GM23338 (cell line): ENCODE measurements around the gene GAP43. TPM values are rescaled to one million over a fixed set of nuclear protein-coding genes. Genes with fewer than 3 reads are reported as not detected.

Source experiments
- ATAC-seq: fragments of 200-7000 bp; cut with Tn5 transposase; 3 replicates; pipeline ENCODE4 v1.9.1; 2020
- DNase-seq: peaks from one replicate; pipeline ENCODE4 v3.0.0-alpha.2; 2015; ENCODE audit warnings: low spot score
- H2AFZ ChIP-seq: fragments of 200-600 bp; sonication (generic); 2 replicates; pipeline ENCODE4 v1.8.0; 2016; ENCODE audit warnings: antibody characterized with exemption, mild to moderate bottlenecking, moderate library complexity
- H3F3A ChIP-seq: fragments of 200-600 bp; sonication (generic); replicated peaks from 2 replicates; pipeline ENCODE4 v1.8.0; 2017; ENCODE audit warnings: antibody characterized with exemption, mixed run types, low read depth
- H3K27ac ChIP-seq: fragments of 200-600 bp; sonication (generic); 2 replicates; pipeline ENCODE4 v1.6.1; 2016; ENCODE audit warnings: low read depth
- H3K27me3 ChIP-seq: fragments of 200-600 bp; sonication (generic); 2 replicates; pipeline ENCODE4 v1.8.0; 2016; ENCODE audit warnings: mild to moderate bottlenecking, mixed run types, moderate library complexity; ENCODE audit not compliant: insufficient read depth
- H3K36me3 ChIP-seq: fragments of 200-600 bp; sonication (generic); 2 replicates; pipeline ENCODE4 v1.8.0; 2016; ENCODE audit warnings: mild to moderate bottlenecking; ENCODE audit not compliant: insufficient read depth
- H3K4me1 ChIP-seq: fragments of 200-600 bp; sonication (generic); 2 replicates; pipeline ENCODE4 v1.8.0; 2016; ENCODE audit warnings: mild to moderate bottlenecking, moderate library complexity; ENCODE audit not compliant: insufficient read depth
- H3K4me2 ChIP-seq: fragments of 200-600 bp; sonication (generic); 2 replicates; pipeline ENCODE4 v1.7.1; 2017; ENCODE audit warnings: mixed run types
- H3K4me3 ChIP-seq: fragments of 200-600 bp; sonication (generic); 2 replicates; pipeline ENCODE4 v1.6.1; 2016; ENCODE audit warnings: mixed run types
- H3K79me2 ChIP-seq: fragments of 200-600 bp; sonication (generic); replicated peaks from 2 replicates; pipeline ENCODE4 v1.8.0; 2017; ENCODE audit warnings: mild to moderate bottlenecking; ENCODE audit not compliant: insufficient read depth
- H3K9me2 ChIP-seq: fragments of 200-600 bp; sonication (generic); 2 replicates; pipeline ENCODE4 v1.8.0; 2017; ENCODE audit not compliant: insufficient read depth
- H4K20me1 ChIP-seq: fragments of 200-600 bp; sonication (generic); replicated peaks from 2 replicates; pipeline ENCODE4 v1.8.0; 2017; ENCODE audit warnings: mild to moderate bottlenecking; ENCODE audit not compliant: insufficient read depth
- H3K27ac Mint-ChIP-seq: 2 replicates; pipeline ENCODE4 v1.8.0; 2020; ENCODE audit warnings: inconsistent platforms, mild to moderate bottlenecking, moderate library complexity, mixed read lengths
- H3K27me3 Mint-ChIP-seq: 3 replicates; pipeline ENCODE4 v1.8.0; 2022; ENCODE audit warnings: low read depth, mild to moderate bottlenecking, moderate library complexity, mixed read lengths, inconsistent platforms; ENCODE audit not compliant: insufficient read depth, poor library complexity
- H3K36me3 Mint-ChIP-seq: 3 replicates; pipeline ENCODE4 v1.8.0; 2021; ENCODE audit warnings: low read depth, mild to moderate bottlenecking, inconsistent platforms, moderate library complexity, mixed read lengths
- H3K4me1 Mint-ChIP-seq: 3 replicates; pipeline ENCODE4 v1.8.0; 2020; ENCODE audit warnings: mild to moderate bottlenecking, inconsistent platforms, mixed read lengths
- H3K4me3 Mint-ChIP-seq: 3 replicates; pipeline ENCODE4 v1.8.0; 2021; ENCODE audit warnings: moderate library complexity, mild to moderate bottlenecking, inconsistent platforms, mixed read lengths
- H3K9me3 Mint-ChIP-seq: 3 replicates; pipeline ENCODE4 v1.8.0; 2020; ENCODE audit warnings: moderate library complexity, mild to moderate bottlenecking, inconsistent platforms, mixed read lengths
- CREB1 ChIP-seq: fragments of 250-450 bp; sonication (Bioruptor Pico); IDR thresholded peaks from 2 replicates; pipeline ENCODE4 v1.5.0; 2020; ENCODE audit warnings: low read depth, mild to moderate bottlenecking, moderate library complexity
- ETS1 ChIP-seq: IDR thresholded peaks from 2 replicates; pipeline ENCODE4 v1.6.1; 2016; ENCODE audit warnings: antibody characterized with exemption
- EZH2 ChIP-seq: fragments of 200-600 bp; sonication (generic); IDR thresholded peaks from one replicate; pipeline ENCODE4 v1.8.0; 2017; ENCODE audit warnings: antibody characterized with exemption, mild to moderate bottlenecking, low read depth; ENCODE audit not compliant: unreplicated experiment
- EZH2phosphoT487 ChIP-seq: fragments of 200-600 bp; sonication (generic); IDR thresholded peaks from one replicate; pipeline ENCODE4 v1.8.1; 2018; ENCODE audit warnings: antibody characterized with exemption; ENCODE audit not compliant: unreplicated experiment
- JUNB ChIP-seq: IDR thresholded peaks from one replicate; pipeline ENCODE4 v1.6.1; 2016; ENCODE audit warnings: antibody characterized with exemption; ENCODE audit not compliant: unreplicated experiment
- NANOG ChIP-seq: IDR thresholded peaks from 2 replicates; pipeline ENCODE4 v1.6.1; 2016; ENCODE audit warnings: antibody characterized with exemption, borderline replicate concordance
- POLR2AphosphoS5 ChIP-seq: IDR thresholded peaks from 2 replicates; pipeline ENCODE4 v1.6.1; 2016; ENCODE audit warnings: antibody characterized with exemption, low read depth
- STAT1 ChIP-seq: IDR thresholded peaks from one replicate; pipeline ENCODE4 v1.6.1; 2016; ENCODE audit warnings: antibody characterized with exemption; ENCODE audit not compliant: unreplicated experiment
- polyA plus RNA-seq: library from polyadenylated mRNA; unstranded; fragments of >200 nt; fragmentation: Nextera tagmentation; extraction: Ambion mirVana; gene quantifications from 2 replicates; pipeline ENCODE4 v1.2.1, GENCODE V29; 2016
- total RNA-seq: library from RNA; depleted of rRNA; stranded (reverse); fragments of >200 nt; shearing (Covaris generic); gene quantifications from 2 replicates; pipeline ENCODE4 v1.2.3, GENCODE V29; 2014
- TF ChIP-seq, protein P1 (sequence below), 2 experiments: fragments of 200-600 bp in 1 of 2; sonication (generic) in 1 of 2; conservative IDR thresholded peaks; 2 replicates each; pipeline versions ENCODE4 v1.5.1 to v1.6.1; 2016 to 2017; ENCODE audit warnings: antibody characterized with exemption in 2 of 2, low read depth in 2 of 2, mild to moderate bottlenecking in 2 of 2, moderate library complexity in 1 of 2
- TF ChIP-seq, protein P2 (sequence below): fragments of 250-450 bp; sonication (Bioruptor Pico); IDR thresholded peaks from 2 replicates; pipeline ENCODE4 v1.5.0; 2020; ENCODE audit warnings: mild to moderate bottlenecking, moderate library complexity

Gene GAP43
- total and polyA plus RNA-seq, 2 experiments from 2014 or later = 16.1 to 48.1 TPM

- no peak for ATAC-seq
- Mint-ChIP-seq H3K27me3 (peaks cover 8% of the 10 kb centered on the region), H3K9me3 (no peaks in the 10 kb centered on the region; the same call in 2 of the 3 replicates), H3K36me3 (no peaks in the 10 kb centered on the region), H3K4me3 (peak overlapping the region; percentile 38; the same call in 2 of the 3 replicates), H3K27ac (no peak overlapping the region), H3K4me1 (peaks cover 36% of the 10 kb centered on the region)
- DNase-seq = peak; percentile 55
- H3K4me1 ChIP-seq = peaks cover 27% of the 10 kb centered on the region
- peaks cover 7% of the 10 kb centered on the region; the same call in 1 of the 2 replicates for H3F3A ChIP-seq
- H3K4me2 ChIP-seq = no peak overlapping the region
- H2AFZ ChIP-seq = no peak overlapping the region
- peaks cover 6% of the 10 kb centered on the region for H3K79me2 ChIP-seq
- H3K9me2 ChIP-seq = no peaks in the 10 kb centered on the region
- H3K36me3 ChIP-seq = no peaks in the 10 kb centered on the region
- H3K27ac ChIP-seq = no peak overlapping the region
- TF ChIP-seq, protein P1, sequence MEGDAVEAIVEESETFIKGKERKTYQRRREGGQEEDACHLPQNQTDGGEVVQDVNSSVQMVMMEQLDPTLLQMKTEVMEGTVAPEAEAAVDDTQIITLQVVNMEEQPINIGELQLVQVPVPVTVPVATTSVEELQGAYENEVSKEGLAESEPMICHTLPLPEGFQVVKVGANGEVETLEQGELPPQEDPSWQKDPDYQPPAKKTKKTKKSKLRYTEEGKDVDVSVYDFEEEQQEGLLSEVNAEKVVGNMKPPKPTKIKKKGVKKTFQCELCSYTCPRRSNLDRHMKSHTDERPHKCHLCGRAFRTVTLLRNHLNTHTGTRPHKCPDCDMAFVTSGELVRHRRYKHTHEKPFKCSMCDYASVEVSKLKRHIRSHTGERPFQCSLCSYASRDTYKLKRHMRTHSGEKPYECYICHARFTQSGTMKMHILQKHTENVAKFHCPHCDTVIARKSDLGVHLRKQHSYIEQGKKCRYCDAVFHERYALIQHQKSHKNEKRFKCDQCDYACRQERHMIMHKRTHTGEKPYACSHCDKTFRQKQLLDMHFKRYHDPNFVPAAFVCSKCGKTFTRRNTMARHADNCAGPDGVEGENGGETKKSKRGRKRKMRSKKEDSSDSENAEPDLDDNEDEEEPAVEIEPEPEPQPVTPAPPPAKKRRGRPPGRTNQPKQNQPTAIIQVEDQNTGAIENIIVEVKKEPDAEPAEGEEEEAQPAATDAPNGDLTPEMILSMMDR (conservative IDR thresholded peaks at IDR 0.05; ENCODE audit: low read depth in 2 of 2) = peak; percentile 21 to 32; a peak in 3 of 4 replicates
- TF ChIP-seq STAT1 = no peak
- H3K27me3 ChIP-seq = no peaks in the 10 kb centered on the region
- H4K20me1 ChIP-seq = no peaks in the 10 kb centered on the region
- H3K4me3 ChIP-seq = no peak overlapping the region
These were observed 33.9 kb downstream of the GAP43 start for GRCh38 chr3:115657168-115657567.

DNA sequence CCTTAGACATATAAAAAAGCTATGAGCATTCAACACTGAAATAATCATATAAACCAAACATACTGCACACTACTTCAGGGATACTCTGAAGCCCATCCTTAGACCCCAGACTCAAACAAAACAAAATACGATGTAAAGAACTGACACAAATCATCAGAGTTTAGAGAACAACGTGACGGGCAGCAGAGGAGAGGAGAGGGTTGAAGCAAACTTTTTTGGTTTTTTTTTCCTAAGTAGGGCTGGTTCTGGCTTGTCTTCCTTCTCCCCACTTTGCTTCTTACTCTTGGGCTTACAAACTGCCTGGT, 34.7 kb downstream of the GAP43 start:
- peak overlapping the region; percentile 92; the same call in 1 of the 2 replicates for H2AFZ ChIP-seq
- TF ChIP-seq, protein P2, sequence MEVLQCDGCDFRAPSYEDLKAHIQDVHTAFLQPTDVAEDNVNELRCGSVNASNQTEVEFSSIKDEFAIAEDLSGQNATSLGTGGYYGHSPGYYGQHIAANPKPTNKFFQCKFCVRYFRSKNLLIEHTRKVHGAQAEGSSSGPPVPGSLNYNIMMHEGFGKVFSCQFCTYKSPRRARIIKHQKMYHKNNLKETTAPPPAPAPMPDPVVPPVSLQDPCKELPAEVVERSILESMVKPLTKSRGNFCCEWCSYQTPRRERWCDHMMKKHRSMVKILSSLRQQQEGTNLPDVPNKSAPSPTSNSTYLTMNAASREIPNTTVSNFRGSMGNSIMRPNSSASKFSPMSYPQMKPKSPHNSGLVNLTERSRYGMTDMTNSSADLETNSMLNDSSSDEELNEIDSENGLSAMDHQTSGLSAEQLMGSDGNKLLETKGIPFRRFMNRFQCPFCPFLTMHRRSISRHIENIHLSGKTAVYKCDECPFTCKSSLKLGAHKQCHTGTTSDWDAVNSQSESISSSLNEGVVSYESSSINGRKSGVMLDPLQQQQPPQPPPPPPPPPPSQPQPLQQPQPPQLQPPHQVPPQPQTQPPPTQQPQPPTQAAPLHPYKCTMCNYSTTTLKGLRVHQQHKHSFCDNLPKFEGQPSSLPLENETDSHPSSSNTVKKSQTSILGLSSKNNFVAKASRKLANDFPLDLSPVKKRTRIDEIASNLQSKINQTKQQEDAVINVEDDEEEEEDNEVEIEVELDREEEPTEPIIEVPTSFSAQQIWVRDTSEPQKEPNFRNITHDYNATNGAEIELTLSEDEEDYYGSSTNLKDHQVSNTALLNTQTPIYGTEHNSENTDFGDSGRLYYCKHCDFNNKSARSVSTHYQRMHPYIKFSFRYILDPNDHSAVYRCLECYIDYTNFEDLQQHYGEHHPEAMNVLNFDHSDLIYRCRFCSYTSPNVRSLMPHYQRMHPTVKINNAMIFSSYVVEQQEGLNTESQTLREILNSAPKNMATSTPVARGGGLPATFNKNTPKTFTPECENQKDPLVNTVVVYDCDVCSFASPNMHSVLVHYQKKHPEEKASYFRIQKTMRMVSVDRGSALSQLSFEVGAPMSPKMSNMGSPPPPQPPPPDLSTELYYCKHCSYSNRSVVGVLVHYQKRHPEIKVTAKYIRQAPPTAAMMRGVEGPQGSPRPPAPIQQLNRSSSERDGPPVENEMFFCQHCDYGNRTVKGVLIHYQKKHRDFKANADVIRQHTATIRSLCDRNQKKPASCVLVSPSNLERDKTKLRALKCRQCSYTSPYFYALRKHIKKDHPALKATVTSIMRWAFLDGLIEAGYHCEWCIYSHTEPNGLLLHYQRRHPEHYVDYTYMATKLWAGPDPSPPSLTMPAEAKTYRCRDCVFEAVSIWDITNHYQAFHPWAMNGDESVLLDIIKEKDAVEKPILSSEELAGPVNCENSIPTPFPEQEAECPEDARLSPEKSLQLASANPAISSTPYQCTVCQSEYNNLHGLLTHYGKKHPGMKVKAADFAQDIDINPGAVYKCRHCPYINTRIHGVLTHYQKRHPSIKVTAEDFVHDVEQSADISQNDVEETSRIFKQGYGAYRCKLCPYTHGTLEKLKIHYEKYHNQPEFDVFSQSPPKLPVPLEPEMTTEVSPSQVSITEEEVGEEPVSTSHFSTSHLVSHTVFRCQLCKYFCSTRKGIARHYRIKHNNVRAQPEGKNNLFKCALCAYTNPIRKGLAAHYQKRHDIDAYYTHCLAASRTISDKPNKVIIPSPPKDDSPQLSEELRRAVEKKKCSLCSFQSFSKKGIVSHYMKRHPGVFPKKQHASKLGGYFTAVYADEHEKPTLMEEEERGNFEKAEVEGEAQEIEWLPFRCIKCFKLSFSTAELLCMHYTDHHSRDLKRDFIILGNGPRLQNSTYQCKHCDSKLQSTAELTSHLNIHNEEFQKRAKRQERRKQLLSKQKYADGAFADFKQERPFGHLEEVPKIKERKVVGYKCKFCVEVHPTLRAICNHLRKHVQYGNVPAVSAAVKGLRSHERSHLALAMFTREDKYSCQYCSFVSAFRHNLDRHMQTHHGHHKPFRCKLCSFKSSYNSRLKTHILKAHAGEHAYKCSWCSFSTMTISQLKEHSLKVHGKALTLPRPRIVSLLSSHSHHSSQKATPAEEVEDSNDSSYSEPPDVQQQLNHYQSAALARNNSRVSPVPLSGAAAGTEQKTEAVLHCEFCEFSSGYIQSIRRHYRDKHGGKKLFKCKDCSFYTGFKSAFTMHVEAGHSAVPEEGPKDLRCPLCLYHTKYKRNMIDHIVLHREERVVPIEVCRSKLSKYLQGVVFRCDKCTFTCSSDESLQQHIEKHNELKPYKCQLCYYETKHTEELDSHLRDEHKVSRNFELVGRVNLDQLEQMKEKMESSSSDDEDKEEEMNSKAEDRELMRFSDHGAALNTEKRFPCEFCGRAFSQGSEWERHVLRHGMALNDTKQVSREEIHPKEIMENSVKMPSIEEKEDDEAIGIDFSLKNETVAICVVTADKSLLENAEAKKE (CRISPR knock-in tag) = no peak
- no peak for TF ChIP-seq EZH2phosphoT487
- TF ChIP-seq EZH2 = no peak
- TF ChIP-seq POLR2AphosphoS5 = no peak
- TF ChIP-seq ETS1 = no peak
- TF ChIP-seq JUNB = no peak
- TF ChIP-seq CREB1 = no peak
- TF ChIP-seq STAT1 = no peak
- no peak for TF ChIP-seq NANOG

More for the DNA sequence above, 34.7 kb downstream of the GAP43 start:
- H3K36me3 ChIP-seq = no peaks in the 10 kb centered on the region
- H3K27me3 ChIP-seq = no peaks in the 10 kb centered on the region
- Mint-ChIP-seq H3K27me3 (peaks cover 8% of the 10 kb centered on the region), H3K36me3 (no peaks in the 10 kb centered on the region), H3K9me3 (no peaks in the 10 kb centered on the region; the same call in 2 of the 3 replicates), H3K27ac (peak overlapping the region; percentile 99), H3K4me3 (peak overlapping the region; percentile 92), H3K4me1 (peaks cover 36% of the 10 kb centered on the region)
- ATAC-seq (no peak; the same call in 2 of the 3 replicates), DNase-seq (no peak)
- no peaks in the 10 kb centered on the region for H3K9me2 ChIP-seq
- H3K27ac ChIP-seq = peak overlapping the region; percentile 99
- H3K4me3 ChIP-seq = peak overlapping the region; percentile 74
- H3K79me2 ChIP-seq = peaks cover 6% of the 10 kb centered on the region
- peak overlapping the region; percentile 89 for H3K4me2 ChIP-seq
- peaks cover 7% of the 10 kb centered on the region; the same call in 1 of the 2 replicates for H3F3A ChIP-seq
- peaks cover 27% of the 10 kb centered on the region for H3K4me1 ChIP-seq
- H4K20me1 ChIP-seq = no peaks in the 10 kb centered on the region
